CD14-positive monocyte (primary cell): ENCODE measurements around the gene CYBRD1. TPM values are rescaled to one million over a fixed set of nuclear protein-coding genes. Genes with fewer than 3 reads are reported as not detected.

ENCODE experiments used
- DNase-seq, 3 donors: peaks; one replicate each; pipeline ENCODE4 v3.0.0-alpha.2; 2011 to 2022
- H2AFZ ChIP-seq: 2 replicates; pipeline ENCODE4 v1.6.0; 2012; ENCODE audit warnings: mild to moderate bottlenecking, low read depth, low read length, inconsistent platforms; ENCODE audit not compliant: insufficient read depth, poor library complexity, severe bottlenecking
- H3K27ac ChIP-seq, 2 donors: 1 replicate in 1 of 2; 2 replicates in 1 of 2; pipeline ENCODE4 v1.5.1; 2012 to 2013; ENCODE audit warnings: low read length in 2 of 2, control low read depth in 1 of 2, inconsistent platforms in 1 of 2, low read depth in 1 of 2, mild to moderate bottlenecking in 1 of 2
- H3K27me3 ChIP-seq, 2 donors: one replicate each; pipeline versions ENCODE4 v1.6.0 to v1.6.1; 2011 to 2013; ENCODE audit warnings: low read length in 2 of 2; ENCODE audit not compliant: control insufficient read depth in 2 of 2, insufficient read depth in 2 of 2
- H3K36me3 ChIP-seq, 2 donors: replicated peaks in 1 of 2; 1 replicate in 1 of 2; 2 replicates in 1 of 2; pipeline versions ENCODE4 v1.5.1 to v1.6.1; 2012 to 2013; ENCODE audit warnings: low read length in 2 of 2, control low read depth in 1 of 2, inconsistent platforms in 1 of 2, mild to moderate bottlenecking in 1 of 2; ENCODE audit not compliant: insufficient read depth in 2 of 2, control insufficient read depth in 1 of 2
- H3K4me1 ChIP-seq, 2 donors: 1 replicate in 1 of 2; 2 replicates in 1 of 2; pipeline versions ENCODE4 v1.5.1 to v1.6.1; 2012 to 2013; ENCODE audit warnings: low read length in 2 of 2, control low read depth in 1 of 2, inconsistent platforms in 1 of 2, mild to moderate bottlenecking in 1 of 2, moderate library complexity in 1 of 2; ENCODE audit not compliant: insufficient read depth in 2 of 2, control insufficient read depth in 1 of 2
- H3K4me2 ChIP-seq: replicated peaks from 2 replicates; pipeline ENCODE3; 2012; ENCODE audit warnings: low read length, moderate library complexity, mild to moderate bottlenecking; ENCODE audit not compliant: poor library complexity, severe bottlenecking; ENCODE audit errors: extremely low read depth
- H3K4me3 ChIP-seq, 3 experiments: fragments of 200-600 bp in 1 of 3; sonication (generic) in 1 of 3; replicated peaks in 1 of 3; 1 replicate in 2 of 3; 2 replicates in 1 of 3; pipeline ENCODE4 v1.5.1; 2011 to 2013; ENCODE audit warnings: low read length in 3 of 3, mild to moderate bottlenecking in 3 of 3, control low read depth in 2 of 3, low read depth in 2 of 3, inconsistent platforms in 1 of 3, moderate library complexity in 1 of 3
- H3K79me2 ChIP-seq: 2 replicates; pipeline ENCODE4 v1.6.0; 2012; ENCODE audit warnings: mild to moderate bottlenecking, control low read depth, inconsistent platforms, low read length, moderate library complexity; ENCODE audit not compliant: insufficient read depth
- H3K9ac ChIP-seq: 2 replicates; pipeline ENCODE4 v1.6.0; 2017; ENCODE audit warnings: low read length, mild to moderate bottlenecking; ENCODE audit not compliant: insufficient read depth, poor library complexity, severe bottlenecking
- H3K9me3 ChIP-seq, 2 donors: replicated peaks in 1 of 2; 1 replicate in 1 of 2; 2 replicates in 1 of 2; pipeline versions ENCODE4 v1.5.1 to v1.6.1; 2012 to 2013; ENCODE audit warnings: low read length in 2 of 2, control low read depth in 1 of 2; ENCODE audit not compliant: control insufficient read depth in 1 of 2, insufficient read depth in 1 of 2
- H4K20me1 ChIP-seq: 2 replicates; pipeline ENCODE4 v1.6.0; 2012; ENCODE audit warnings: mild to moderate bottlenecking, low read length, control low read depth, moderate library complexity; ENCODE audit not compliant: insufficient read depth
- H3K27ac Mint-ChIP-seq, 7 donors: one replicate each; pipeline ENCODE4 v1.8.0; 2020; ENCODE audit warnings: mild to moderate bottlenecking in 7 of 7, mixed read lengths in 7 of 7, moderate library complexity in 6 of 7, inconsistent platforms in 2 of 7
- H3K27me3 Mint-ChIP-seq, 3 donors: one replicate each; pipeline ENCODE4 v1.8.0; 2021 to 2022; ENCODE audit warnings: low read depth in 3 of 3, mild to moderate bottlenecking in 3 of 3, mixed read lengths in 3 of 3, moderate library complexity in 3 of 3, inconsistent platforms in 1 of 3
- H3K36me3 Mint-ChIP-seq, 2 donors: one replicate each; pipeline ENCODE4 v1.8.0; 2020; ENCODE audit warnings: mixed read lengths in 2 of 2, inconsistent platforms in 1 of 2, mild to moderate bottlenecking in 1 of 2
- H3K4me1 Mint-ChIP-seq: one replicate; pipeline ENCODE4 v1.8.0; 2020; ENCODE audit warnings: mild to moderate bottlenecking, mixed read lengths
- H3K4me3 Mint-ChIP-seq, 2 donors: one replicate each; pipeline ENCODE4 v1.8.0; 2020; ENCODE audit warnings: mild to moderate bottlenecking in 2 of 2, mixed read lengths in 2 of 2, moderate library complexity in 1 of 2
- H3K9me3 Mint-ChIP-seq, 7 donors: one replicate each; pipeline ENCODE4 v1.8.0; 2020 to 2022; ENCODE audit warnings: mixed read lengths in 7 of 7, mild to moderate bottlenecking in 6 of 7, moderate library complexity in 6 of 7, inconsistent platforms in 2 of 7
- CTCF ChIP-seq: fragments of 200-600 bp; IDR thresholded peaks from one replicate; pipeline ENCODE4 v1.8.0; 2022; ENCODE audit warnings: antibody characterized with exemption, mild to moderate bottlenecking
- WGBS: methylation state at CpG from one replicate; pipeline ENCODE4 v1.1.5; 2013; ENCODE audit warnings: missing lambda C conversion rate; ENCODE audit not compliant: insufficient coverage; 5-methylcytosine and 5-hydroxymethylcytosine counted together
- intact Hi-C, 2 donors: fragments of 100-400 bp; cut with micrococcal nuclease; formaldehyde crosslinking; loops; one replicate each; pipeline versions ENCODE4 v1.15.0 to v1.15.1; 2023
- polyA plus RNA-seq, 3 donors: library from polyadenylated mRNA; depleted of rRNA in 1 of 3; unstranded in 2 of 3; stranded (reverse) in 1 of 3; fragments of 300-500 nt in 2 of 3; fragments of >200 nt in 1 of 3; fragmentation: Illumina TruSeq in 2 of 3; gene quantifications; 1 replicate in 2 of 3; 2 replicates in 1 of 3; pipeline ENCODE4 v1.2.3, GENCODE V29; 2012 to 2021

CYBRD1 gene
- polyA plus RNA-seq, 3 donors: 21.7 to 61.0 (median 47.3) TPM

- peaks cover 11% of the 10 kb centered on the region for H4K20me1 ChIP-seq
- peaks cover 0 to 3% of the 10 kb centered on the region in 2 donors for H3K36me3 Mint-ChIP-seq
- DNase-seq: peak in 1 of 3 donors; percentile 14
- no peak for TF ChIP-seq CTCF
- peak overlapping the region; percentile 99 for H3K4me2 ChIP-seq
- intact Hi-C loops: no loop called here
- peak overlapping the region; percentile 95 for H2AFZ ChIP-seq
- H3K4me1 ChIP-seq: peaks cover 16 to 24% of the 10 kb centered on the region in 2 donors
- peaks cover 45% of the 10 kb centered on the region for H3K79me2 ChIP-seq
- H3K4me3 Mint-ChIP-seq: peak overlapping the region; percentile 96 to 97
- peaks cover 0 to 2% (median 1%) of the 10 kb centered on the region in 3 donors for H3K27me3 Mint-ChIP-seq
- H3K9me3 Mint-ChIP-seq: peaks cover 0 to 4% (median 0%) of the 10 kb centered on the region in 7 donors
- no peaks in the 10 kb centered on the region for H3K27me3 ChIP-seq
- peak overlapping the region; percentile 2 to 83 for H3K27ac ChIP-seq
- peaks cover 21% of the 10 kb centered on the region for H3K4me1 Mint-ChIP-seq
- peak overlapping the region; percentile 55 to 85 (median 72) for H3K4me3 ChIP-seq
- peak overlapping the region; percentile 75 for H3K9ac ChIP-seq
- H3K27ac Mint-ChIP-seq: peak overlapping the region; percentile 58 to 87 (median 84)
- WGBS: under 1% methylated on average over 29 of the region's 29 CpGs
- H3K9me3 ChIP-seq: no peaks in the 10 kb centered on the region
- H3K36me3 ChIP-seq: no peaks in the 10 kb centered on the region
Observed at GRCh38 chr2:171522788-171523087, 464 bp downstream of the CYBRD1 start.

- peaks cover 51% of the 10 kb centered on the region for H3K79me2 ChIP-seq
Observed at GRCh38 chr2:171523088-171524017, 1.1 kb downstream of the CYBRD1 start.

More at GRCh38 chr2:171523088-171524017, 1.1 kb downstream of the CYBRD1 start:
- Histone ChIP-seq H4K20me1 (peaks cover 11% of the 10 kb centered on the region), H3K9me3 (no peaks in the 10 kb centered on the region), H3K4me1 (peaks cover 16 to 24% of the 10 kb centered on the region in 2 donors), H3K9ac (peak overlapping the region; percentile 75), H2AFZ (peak overlapping the region; percentile 95), H3K4me3 (peak overlapping the region; percentile 55 to 85 (median 72)), H3K27me3 (no peaks in the 10 kb centered on the region), H3K4me2 (peak overlapping the region; percentile 99), H3K27ac (peak overlapping the region; percentile 60 to 83), H3K36me3 (no peaks in the 10 kb centered on the region)
- intact Hi-C loops: no loop called here
- Mint-ChIP-seq H3K4me3 (peak overlapping the region; percentile 96 to 97), H3K27ac (peak overlapping the region; percentile 61 to 89 (median 85)), H3K4me1 (peaks cover 21% of the 10 kb centered on the region), H3K27me3 (peaks cover 0 to 2% (median 0%) of the 10 kb centered on the region in 3 donors), H3K9me3 (no peaks in the 10 kb centered on the region), H3K36me3 (peaks cover 4 to 5% of the 10 kb centered on the region in 2 donors)
- DNase-seq: peak; percentile 54 to 61 (median 60)
- TF ChIP-seq CTCF: no peak
- under 1% methylated on average over 50 of the region's 62 CpGs for WGBS
